GM18499 (cell line): ENCODE measurements around the gene MAML1.
A peak's percentile ranks its signal among the peaks of the same experiment; 100 is the strongest.
"Not testable (repeated sequence)": the region's sequence is repeated elsewhere in the genome, so short reads cannot be mapped to it uniquely, and the experiment has no call there.

Source experiments
- ATAC-seq: cut with Tn5 transposase; IDR thresholded peaks from one replicate; pipeline ENCODE4 v1.9.1; 2021; ENCODE audit warnings: moderate number of reproducible peaks; ENCODE audit not compliant: insufficient read depth, unreplicated experiment

Gene MAML1

DNA sequence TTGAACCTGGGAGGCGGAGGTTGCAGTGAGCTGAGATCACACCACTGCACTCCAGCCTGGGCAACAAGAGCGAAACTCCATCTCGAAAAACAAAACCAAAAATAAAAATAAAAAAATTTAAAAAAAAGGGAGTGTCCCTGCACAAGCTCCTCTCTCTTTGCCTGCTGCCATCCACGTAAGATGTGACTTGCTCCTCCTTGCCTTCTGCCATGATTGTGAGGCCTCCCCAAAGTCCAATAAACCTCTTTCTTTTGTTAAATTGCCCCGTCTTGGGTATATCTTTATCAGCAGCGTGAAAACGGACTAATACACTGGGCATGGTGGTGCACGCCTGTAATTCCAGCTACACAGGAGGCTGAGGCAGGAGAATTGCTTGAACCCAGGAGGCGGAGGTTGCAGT lies 56.7 kb downstream of the MAML1 start:
- not testable (repeated sequence) for ATAC-seq

DNA sequence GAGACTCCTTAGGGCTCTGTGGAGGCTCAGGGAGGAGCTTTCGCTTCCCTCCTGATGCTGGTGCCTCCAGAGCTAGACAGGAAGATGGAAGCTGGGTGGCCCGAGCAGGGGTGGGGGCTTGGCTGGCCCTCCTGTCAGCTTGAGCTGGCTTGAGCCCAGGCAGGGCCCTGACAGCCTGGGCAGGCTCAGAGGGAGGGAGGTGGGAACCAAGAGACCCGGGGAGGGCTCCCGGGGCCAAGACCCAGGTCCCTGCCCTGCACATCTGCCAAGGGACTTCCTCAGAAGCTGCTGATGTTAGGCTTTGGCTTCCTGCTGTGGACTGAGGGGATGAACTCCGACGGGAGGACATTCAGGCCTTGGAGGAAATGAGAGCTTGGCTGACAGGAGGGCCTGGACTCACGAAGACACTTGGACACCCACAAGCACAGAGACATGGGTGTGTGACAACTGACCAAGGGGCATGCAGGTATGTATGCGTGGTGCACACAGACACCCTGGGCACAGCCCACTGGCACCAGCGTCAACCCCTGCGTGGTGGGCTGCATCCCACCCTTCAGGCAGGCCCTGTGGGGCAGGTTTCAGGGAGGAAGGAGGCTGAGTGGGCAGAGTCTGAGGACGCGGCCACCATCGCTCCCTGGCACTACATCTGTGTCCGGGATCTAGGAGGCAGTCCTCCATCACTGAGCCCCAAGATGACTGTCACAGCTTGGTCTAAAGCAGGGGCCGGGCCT lies 59.4 kb downstream of the MAML1 start:
- no peak for ATAC-seq

DNA sequence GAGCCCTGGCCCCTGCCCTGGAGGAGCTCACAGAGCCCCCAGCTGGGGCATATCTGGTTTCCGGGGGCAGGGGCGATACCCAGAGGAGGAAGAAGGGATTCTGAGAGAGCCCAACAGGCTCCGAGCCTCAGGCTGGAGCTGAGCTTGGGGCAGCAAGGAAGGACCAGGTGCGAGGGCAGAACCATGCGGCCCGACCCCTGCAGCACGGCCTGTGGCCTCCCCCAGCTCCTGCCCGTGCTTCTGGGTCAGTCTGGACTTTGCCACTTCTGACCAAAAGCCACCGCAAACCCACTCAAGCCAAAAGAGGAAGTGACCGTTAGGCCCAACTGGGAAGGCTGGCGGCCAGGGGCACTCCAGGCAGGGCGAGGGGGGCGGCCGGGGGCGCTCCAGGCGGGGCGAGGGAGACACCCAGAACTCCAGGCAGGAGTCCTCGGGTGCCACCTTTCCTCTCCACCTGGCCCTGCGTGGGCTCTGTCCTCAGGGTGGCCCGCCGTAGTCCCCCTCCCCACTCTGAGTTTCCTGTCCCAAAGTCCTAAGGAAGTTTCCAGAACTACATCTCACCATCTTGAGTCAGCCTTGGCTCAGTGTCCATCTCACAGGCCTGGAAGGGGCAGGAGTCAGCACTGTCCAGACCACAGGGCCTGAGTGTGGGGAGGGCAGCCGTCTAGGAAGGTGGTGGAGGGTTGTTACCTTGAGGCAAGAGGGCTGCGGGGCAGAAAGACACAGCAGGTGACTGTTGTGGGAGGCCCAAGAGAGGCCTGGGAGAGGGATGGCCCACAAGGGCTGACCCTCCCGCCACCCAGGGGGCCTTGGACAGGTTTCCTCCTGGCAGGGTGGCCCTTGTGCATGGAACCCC lies 60.2 kb downstream of the MAML1 start:
- ATAC-seq = no peak

DNA sequence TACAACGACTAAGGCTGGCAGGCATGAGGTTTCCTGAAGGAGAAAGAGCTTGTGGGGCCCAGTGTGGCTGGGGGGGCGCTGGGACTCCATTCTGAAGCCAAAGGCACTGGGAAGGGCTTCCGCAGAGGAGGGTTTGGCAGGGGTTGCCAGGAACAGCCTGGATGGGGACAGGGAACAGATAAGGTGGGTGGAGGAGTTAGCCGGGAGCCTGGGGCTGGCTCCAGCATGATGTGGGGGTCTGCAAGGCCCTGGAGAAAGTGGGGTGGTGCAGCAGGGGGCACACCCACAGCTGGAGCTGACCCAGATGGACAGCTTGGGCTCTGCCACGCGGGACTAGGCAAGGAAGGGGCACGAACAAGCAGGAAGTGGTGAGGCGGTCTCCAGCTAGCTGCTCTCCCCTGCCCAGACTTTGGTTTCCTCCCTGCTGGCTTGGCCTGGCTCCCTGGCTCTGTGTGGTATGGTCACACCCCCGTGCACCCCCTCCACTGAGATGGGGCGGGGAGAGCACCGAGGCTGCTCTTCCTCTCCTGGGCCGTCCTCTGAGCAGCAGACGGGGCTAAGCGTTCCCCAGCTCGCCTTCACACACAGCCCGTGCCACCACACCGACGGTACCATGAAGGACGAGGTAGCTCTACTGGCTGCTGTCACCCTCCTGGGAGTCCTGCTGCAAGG lies 61.0 kb downstream of the MAML1 start, which contains the start of gene LTC4S:
Gene LTC4S, plus strand, starts transcription at position 519 of the 672 bp plus-strand sequence. Its CDS starts 95 bp downstream, at position 614.
- no peak for ATAC-seq

DNA sequence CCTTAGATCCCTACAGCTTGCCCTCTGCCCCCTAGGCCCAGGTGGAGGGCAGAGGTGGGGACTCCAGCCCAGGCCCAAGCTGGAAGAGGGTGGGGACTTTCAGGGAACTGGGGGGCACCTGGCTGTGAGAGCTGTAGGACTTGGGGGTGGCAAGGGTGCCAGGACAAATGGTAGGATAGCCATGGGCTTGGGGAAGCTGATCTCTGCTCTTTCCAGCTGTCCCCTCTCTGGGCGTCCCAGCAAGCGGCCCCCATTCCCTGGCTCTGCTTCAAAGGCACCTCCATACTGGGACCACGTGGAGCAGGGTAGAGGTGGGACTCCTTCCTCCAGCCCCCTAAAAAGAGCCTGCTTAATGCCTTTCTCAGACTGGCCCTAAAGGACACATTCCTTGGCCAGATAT lies 61.5 kb downstream of the MAML1 start:
- ATAC-seq = no peak

DNA sequence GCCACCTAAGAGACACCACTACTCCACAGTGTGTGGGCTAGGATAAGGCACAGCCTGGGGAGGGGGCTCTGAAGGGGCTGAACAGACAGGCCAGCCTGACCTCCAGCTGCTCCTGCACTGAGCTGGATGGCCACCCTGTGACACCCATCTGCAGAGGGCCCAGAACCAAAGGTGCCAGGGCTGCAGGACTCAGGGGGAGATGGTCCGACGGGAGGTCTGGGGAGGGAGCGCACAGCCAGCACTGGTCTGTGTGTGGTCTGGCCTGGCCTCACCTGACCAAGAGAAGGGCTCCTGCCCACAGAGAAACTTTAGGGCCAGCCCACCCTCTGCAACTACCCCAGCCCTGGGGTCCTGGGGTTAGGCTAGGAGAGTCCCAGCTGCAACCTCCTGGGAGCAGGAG lies 62.0 kb downstream of the MAML1 start:
- no peak for ATAC-seq

DNA sequence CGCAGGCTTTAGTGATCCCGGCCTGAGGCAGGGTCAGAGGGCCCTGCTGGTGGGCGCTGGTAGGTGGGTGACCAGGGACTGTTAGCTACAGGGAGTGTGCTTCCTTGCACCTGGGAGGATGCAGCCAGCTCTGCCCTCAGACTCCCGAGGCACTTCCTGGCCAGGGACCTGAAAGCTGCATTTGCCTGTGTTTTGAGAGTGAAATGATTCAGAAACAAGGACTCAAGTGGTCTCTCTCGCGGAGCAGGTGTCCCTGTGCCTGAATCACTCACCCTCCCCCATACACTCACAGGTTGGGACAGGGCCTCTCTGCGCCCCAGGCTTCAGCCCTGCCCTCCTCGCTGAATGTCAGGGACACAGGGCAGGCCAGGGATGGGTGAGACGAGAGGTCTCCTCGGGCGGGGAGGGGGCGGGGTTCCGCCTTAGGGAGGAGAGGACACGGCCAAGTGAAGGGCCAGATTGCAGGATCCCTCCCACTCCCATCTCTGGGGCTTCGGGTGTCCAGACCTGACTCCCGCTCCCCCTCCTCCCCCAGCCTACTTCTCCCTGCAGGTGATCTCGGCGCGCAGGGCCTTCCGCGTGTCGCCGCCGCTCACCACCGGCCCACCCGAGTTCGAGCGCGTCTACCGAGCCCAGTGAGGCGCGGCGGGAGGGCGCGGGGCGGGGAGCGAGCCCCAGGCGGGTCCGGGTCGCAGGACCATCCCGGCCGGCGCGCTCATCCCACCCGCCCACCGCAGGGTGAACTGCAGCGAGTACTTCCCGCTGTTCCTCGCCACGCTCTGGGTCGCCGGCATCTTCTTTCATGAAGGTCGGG lies 62.6 kb downstream of the MAML1 start:
- no peak for ATAC-seq

DNA sequence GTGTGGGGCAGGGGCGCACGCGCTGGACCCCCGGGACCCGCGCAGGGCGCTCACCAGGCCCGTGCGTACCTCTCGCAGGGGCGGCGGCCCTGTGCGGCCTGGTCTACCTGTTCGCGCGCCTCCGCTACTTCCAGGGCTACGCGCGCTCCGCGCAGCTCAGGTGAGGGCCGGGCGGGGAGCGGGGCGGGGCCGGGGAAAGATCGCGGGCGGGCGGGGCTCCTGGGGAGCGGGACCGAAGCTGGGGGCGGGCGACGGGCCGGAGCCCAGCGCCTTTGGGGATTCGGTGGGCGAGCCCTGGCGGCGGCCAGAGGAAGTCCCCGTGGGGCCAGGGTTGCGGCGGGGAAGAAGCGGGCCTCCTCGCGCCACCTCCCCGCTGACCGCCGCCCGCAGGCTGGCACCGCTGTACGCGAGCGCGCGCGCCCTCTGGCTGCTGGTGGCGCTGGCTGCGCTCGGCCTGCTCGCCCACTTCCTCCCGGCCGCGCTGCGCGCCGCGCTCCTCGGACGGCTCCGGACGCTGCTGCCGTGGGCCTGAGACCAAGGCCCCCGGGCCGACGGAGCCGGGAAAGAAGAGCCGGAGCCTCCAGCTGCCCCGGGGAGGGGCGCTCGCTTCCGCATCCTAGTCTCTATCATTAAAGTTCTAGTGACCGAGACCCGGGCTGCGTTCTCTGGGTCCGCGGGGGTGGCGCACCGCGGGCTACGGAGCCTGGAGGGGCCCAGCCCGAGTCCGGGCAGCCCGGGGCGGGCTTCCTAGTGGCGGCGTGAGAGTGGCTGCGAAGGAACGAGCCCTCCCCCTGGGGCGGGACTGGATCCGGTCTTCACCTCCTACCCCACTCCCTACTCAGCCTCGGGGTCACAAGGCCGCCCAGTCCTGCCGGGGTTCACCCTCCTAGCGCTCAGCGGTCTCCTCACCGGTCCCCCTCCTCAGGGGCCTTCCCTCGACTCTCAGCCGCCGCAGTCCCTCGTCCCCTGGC lies 63.5 kb downstream of the MAML1 start:
- peak; percentile 52 for ATAC-seq

DNA sequence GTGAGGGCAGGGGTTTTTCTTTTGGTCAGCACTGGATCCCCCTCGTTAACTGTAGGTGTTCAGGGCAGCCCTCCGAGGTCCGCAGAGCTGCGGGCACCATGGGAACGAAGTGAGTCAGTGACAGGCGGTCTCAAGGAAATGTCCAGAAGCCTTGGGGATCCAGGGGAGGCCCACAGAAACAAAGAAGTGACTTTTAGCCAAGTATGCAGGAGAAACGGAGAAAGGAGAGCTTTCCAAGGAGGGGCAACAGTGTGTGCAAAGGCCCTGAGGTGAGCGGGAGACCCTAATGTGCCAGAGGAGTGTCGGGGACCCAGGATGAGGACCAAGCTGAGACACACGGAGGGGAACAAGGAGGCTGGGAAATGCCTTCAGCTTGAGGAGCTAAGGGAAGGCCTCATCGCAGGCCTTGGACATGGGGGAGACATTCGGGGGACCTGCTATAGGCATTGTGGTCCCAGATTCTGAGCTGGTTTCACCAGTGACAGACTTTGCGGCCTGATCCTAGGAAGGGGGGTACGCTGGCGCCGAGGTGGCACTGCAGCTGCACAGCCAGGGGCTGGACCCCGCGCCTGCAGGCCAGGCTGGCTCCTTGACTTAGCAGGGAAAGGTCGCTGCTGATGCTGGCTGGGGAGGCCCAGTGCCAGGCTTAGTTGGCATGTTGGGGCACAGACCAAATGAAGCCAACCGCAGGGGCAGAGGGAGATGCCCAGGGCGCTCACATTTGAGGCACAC lies 64.4 kb downstream of the MAML1 start:
- ATAC-seq = no peak

DNA sequence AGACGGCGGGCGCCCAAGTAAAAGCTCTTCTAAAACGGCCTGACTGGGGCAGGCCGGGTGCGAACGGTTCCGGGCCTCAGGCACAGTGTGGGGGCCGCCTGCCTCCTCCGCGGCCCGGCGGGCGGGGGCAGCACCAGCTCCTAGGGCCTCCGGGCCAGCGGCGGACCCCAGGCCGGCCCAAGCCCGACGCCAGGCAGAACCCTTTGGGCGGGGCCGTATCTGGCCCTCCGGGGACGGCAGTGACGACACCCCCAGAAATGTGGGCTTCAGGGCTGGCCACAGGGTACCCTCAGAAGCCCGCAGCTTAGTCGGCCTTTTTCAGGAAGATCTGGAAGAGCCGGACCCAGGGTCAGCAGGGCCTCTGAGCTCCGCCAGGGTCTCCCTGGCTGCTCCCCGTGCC lies 65.1 kb downstream of the MAML1 start:
- ATAC-seq = no peak

DNA sequence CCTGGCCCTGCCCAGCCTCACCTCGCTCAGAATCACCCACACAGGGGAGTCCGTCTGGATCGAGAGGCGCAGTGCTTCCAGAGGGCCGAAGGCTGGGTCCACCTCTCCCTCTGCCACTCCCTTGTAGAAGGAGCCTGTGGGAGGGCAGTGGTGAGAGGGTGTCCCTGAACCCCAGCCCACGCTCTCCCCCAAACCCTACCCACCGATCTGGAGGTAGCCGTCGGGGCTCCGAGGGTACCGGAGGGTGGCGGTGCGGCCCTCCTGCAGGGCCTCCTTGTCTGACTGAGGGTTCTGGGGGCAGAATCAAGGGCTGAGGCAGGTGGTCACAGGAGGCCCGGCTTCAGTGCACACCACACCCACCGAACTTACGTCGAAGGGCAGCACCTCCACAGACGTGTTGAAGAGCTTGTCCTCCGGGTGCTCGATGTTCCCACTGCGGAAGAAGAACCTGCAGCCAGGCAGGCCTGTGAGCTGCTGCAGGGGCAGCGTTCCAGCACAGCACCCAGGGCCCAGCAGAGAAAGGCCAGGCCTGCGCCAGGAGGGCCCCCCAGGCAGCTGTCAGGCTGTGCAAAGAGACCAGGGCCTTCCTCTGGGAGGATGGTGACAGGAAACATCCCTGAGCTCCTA lies 65.6 kb downstream of the MAML1 start:
- no peak for ATAC-seq

DNA sequence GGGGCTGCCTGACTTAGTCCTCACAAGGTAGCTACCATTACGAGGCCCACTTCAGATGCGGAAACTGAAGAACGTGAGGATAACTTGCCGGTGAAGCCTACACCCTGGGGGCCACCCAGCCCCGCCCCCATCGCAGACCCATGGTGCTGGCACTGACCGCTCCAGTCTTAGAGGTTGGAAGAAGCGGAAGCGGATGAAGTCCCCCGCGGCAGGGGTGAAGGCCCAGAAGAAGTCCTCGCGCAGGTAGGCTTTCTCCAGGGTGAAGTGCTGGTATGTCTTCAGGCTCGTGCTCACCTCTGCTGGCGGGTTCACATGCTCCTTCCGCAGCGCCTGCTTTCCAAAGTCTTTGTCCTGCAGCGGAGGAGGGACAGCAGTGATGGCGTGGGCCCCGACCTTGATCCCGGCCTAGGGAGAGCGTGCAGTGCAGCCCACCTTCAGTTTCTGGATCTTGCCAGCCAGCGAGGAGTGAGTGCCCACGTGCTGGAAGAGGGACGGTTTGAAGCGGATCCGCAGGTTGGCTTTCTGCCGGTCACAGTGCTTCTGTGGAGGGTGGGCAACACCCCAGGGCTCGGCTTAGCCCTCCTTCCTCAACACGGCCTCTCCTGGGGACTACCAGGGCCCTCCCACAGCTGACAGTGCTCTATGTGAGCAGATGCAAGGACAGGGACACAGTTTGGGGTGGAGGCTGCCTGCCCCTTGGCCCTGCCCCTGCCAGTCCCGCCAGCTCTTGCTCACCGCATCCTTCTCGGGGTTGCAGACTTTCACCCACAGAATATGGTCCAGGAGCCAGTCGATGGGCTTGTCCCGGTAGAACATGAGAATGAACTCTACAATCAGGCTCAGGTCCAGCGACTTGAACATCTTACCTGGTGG lies 66.4 kb downstream of the MAML1 start:
- no peak for ATAC-seq

DNA sequence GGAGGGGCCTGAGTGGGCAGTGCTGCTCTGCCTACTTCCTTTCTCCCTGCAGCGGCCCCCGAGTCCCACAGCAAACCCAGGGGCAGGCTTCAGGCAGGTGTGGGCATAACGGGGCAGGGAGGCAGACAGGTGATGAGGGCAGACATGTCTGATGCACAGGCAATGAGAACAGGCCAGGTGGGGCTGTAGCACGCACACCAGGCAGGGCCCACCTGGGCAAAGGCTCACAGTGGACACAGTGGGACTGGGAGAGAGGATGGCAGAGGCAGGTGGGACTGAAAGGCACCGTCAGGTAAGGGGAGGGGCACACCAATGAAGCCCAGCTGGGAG lies 67.0 kb downstream of the MAML1 start:
- ATAC-seq = no peak

DNA sequence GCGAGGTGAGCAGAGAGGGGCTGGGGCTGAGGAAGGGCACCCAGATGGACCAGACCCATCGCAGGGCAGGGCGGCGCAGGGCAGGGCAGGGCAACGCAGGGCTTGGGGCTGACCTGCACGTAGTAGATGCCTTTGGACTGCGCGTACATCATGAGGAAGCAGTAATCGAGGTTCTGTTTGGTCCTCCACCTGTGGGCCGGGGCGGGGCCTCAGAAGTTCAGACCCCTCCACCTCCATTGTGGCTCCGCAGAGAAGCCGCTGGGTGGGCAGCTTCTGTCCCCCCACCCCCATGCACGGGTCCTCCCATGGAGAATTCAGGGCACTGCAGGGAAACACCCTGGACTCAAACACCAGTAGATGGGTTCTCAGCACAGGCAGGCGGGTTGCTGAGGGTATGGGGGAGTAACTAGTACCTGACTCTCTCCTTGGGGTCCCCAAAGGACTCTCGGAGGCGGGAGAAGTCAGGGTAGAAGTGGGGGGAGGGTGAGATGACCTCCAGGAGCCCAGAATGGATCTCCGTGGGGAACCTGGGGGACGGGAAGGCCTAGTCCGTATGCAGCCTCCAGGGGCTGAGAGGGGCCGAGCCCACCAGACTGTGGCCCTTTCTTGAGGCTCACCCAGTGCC lies 67.6 kb downstream of the MAML1 start:
- no peak for ATAC-seq

DNA sequence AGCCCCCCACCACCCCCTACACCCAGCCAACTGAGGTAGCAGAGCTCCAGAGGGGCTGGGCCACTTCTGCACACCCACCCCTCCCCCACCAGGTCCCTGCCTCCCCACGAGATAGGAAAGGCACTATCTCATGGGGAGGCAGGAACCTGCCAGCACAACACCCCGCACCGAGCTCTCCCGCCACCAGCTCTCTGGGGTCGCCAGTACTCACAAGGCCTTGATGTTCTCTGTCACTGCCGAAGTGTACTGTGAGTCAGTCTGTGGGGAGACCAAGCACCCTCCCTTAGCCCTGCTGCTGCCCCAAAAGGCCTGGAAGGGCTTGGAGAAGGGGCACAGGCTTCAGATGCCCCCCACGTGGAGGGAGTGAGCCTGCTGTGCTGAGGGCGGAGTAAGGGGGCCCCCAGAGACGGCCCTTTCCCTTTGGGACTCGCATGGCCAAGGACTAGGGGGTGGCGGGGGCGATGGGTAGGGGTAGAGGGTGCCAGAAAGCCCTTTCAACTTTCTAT lies 68.1 kb downstream of the MAML1 start:
- ATAC-seq = no peak
